Measurements from ENCODE around the gene PDE4D.
A peak's percentile ranks its signal among the peaks of the same experiment; 100 is the strongest.

The PDE4D gene

GRCh38 chr5:59838067-59838466 lies 55.5 kb downstream of the PDE4D start:
- DNase-seq: no peak

- no peak for DNase-seq
Measured at GRCh38 chr5:59837071-59837470, 56.5 kb downstream of the PDE4D start.

- DNase-seq: no peak
Measured at GRCh38 chr5:59835800-59836199, 57.7 kb downstream of the PDE4D start.

GRCh38 chr5:59833448-59833847 lies 60.1 kb downstream of the PDE4D start:
- DNase-seq: no peak

- no peak for DNase-seq
Measured at GRCh38 chr5:59832577-59833301, 60.8 kb downstream of the PDE4D start.

GRCh38 chr5:59831326-59832010 lies 62.1 kb downstream of the PDE4D start:
- no peak for DNase-seq

- DNase-seq: no peak
Measured at GRCh38 chr5:59830536-59831200, 62.9 kb downstream of the PDE4D start.

GRCh38 chr5:59829922-59830321 lies 63.6 kb downstream of the PDE4D start:
- DNase-seq: no peak

- no peak for DNase-seq
Measured at GRCh38 chr5:59829386-59829785, 64.1 kb downstream of the PDE4D start.

GRCh38 chr5:59828623-59829022 lies 64.9 kb downstream of the PDE4D start:
- no peak for DNase-seq

GRCh38 chr5:59826996-59827395 lies 66.5 kb downstream of the PDE4D start:
- no peak for DNase-seq

GRCh38 chr5:59823420-59823819 lies 70.1 kb downstream of the PDE4D start:
- no peak for DNase-seq

GRCh38 chr5:59819806-59820205 lies 73.7 kb downstream of the PDE4D start:
- DNase-seq: no peak

GRCh38 chr5:59817536-59817935 lies 76.0 kb downstream of the PDE4D start:
- no peak for DNase-seq

- no peak for DNase-seq
Measured at GRCh38 chr5:59816654-59817300, 76.7 kb downstream of the PDE4D start.

GRCh38 chr5:59814537-59814872 lies 79.0 kb downstream of the PDE4D start:
- DNase-seq: no peak

GRCh38 chr5:59813761-59814536 lies 79.6 kb downstream of the PDE4D start:
- DNase-seq: no peak

- DNase-seq: peak; percentile 15
Measured at GRCh38 chr5:59810041-59810440, 83.5 kb downstream of the PDE4D start.

GRCh38 chr5:59807806-59808205 lies 85.7 kb downstream of the PDE4D start:
- DNase-seq: no peak

- no peak for DNase-seq
Measured at GRCh38 chr5:59800347-59800893, 93.1 kb downstream of the PDE4D start.

GRCh38 chr5:59799668-59800346 lies 93.7 kb downstream of the PDE4D start:
- peak; percentile 24 for DNase-seq

All from NCI-H226 (cell line).